SK-N-MC (cell line): ENCODE data around the gene LAMA3.

Experiments used
- EZH2 ChIP-seq: fragments of 200-600 bp; sonication (generic); IDR thresholded peaks from one replicate; pipeline ENCODE4 v1.6.1; 2017; ENCODE audit warnings: antibody characterized with exemption
- FOXP2 ChIP-seq: optimal IDR thresholded peaks from 2 replicates; pipeline ENCODE3; 2011; ENCODE audit warnings: mild to moderate bottlenecking, moderate library complexity; ENCODE audit not compliant: insufficient read depth; ENCODE audit errors: extremely low read length, control extremely low read depth

DNA sequence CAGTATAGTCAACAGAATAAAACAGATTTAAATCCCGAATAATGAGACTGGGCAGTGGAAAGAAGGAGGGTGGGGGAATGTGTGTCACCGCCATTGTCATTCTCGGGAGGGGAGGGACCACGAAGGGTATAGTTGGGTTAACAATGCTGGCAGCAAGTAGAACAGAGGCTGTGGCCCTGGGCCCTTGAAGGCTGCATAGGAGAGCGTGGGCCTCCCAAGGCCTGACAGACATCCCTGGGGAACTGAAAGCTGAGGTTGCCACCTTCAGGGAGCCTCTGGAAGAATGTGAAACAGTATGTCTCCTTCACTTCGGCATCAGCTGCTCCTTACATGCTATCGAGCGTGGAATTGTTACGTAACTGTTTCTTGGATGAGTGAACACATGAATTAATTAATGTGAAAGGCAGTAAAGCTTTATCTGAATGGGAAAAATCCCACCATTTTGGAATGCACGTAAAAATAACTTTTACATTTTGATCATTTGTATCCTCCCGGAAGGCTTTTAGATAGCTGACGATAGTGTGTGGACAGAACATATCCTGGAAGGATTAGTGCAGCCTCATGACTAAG, 232.5 kb downstream of the LAMA3 start:
- TF ChIP-seq FOXP2, result no peak
- no peak for TF ChIP-seq EZH2
